GM18517 (cell line): ENCODE measurements around the gene SDF2L1.
"Not testable (repeated sequence)": the region's sequence is repeated elsewhere in the genome, so short reads cannot be mapped to it uniquely, and the experiment has no call there.

ENCODE experiments used
- ATAC-seq: cut with Tn5 transposase; IDR thresholded peaks from one replicate; pipeline ENCODE4 v1.9.1; 2021; ENCODE audit warnings: mild to moderate bottlenecking, moderate library complexity; ENCODE audit not compliant: unreplicated experiment

SDF2L1 gene

GRCh38 chr22:21641789-21642583, at the start of gene SDF2L1:
SDF2L1 (plus strand) TSS chr22:21642302; CDS start chr22:21642337, 35 bp downstream.
- ATAC-seq, result peak; percentile 87

- no peak for ATAC-seq
Measured at GRCh38 chr22:21592422-21592821, 49.7 kb upstream of the SDF2L1 start.

DNA sequence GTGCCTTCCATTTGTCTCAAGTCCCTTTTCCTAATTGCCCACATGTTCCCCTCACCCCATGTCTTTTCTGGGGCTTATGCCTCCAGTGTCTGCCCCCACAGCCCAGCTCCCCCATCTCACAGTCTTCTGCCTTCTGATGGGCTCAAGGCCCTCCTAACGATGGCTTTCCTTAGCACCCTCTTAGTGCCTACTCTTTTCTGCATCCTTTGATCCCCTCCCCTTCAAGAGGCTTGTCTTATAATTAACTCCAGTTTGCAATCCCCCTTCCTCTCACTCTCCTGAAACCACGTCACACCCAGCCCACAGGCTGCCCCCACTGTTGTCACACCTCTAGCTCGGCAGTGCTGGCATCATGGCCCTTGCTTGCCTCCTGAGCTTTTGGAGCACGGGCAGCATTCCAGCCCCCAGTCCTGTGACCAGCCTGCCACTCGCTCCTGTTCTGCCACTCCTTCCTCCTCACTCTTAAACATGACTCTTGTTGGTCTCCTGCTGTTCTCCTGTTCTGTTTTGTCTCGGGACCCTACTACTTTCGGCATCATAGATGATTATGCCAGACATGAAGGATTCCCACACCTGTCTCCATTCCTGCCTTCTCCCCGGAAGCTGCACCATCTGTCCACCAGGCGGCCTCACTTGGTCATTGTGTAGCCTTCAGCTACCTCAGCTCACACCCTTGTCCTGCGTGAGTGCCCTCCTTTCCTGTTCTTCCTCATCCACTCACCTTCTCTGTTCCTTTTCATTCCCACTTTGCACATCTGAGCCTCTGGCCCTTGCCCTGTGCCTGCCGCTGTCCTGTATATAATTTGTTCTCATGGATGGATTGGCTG, 48.5 kb upstream of the SDF2L1 start:
- no peak for ATAC-seq

DNA sequence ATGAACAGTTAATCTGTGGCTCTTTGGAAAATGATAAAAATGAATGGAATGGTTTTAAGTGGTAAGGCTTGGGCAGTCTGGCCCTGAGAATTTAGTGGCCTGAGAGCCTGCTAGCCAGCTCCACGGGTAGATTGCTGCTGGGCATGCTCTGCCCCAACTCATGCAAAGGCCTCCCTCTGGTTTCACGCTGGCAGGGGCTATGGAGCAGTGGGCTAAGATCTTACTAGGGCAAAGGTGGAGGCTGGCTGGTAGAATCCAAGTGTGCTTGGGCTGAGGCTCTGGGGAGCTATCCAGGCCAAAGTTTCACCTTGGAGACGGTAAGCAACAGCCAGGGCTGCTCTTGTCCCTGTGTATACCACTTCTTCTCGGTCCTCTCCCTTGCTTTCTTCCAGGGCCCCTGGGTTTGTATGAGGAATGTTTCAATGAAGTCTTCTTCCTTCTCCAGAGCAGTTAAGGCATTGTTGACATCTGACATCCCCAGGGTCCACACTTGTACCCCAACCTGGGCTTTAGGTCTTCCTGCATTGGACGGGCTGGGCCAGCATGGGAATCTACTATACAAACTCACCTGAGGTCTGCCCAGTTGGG, 47.1 kb upstream of the SDF2L1 start:
- no peak for ATAC-seq

DNA sequence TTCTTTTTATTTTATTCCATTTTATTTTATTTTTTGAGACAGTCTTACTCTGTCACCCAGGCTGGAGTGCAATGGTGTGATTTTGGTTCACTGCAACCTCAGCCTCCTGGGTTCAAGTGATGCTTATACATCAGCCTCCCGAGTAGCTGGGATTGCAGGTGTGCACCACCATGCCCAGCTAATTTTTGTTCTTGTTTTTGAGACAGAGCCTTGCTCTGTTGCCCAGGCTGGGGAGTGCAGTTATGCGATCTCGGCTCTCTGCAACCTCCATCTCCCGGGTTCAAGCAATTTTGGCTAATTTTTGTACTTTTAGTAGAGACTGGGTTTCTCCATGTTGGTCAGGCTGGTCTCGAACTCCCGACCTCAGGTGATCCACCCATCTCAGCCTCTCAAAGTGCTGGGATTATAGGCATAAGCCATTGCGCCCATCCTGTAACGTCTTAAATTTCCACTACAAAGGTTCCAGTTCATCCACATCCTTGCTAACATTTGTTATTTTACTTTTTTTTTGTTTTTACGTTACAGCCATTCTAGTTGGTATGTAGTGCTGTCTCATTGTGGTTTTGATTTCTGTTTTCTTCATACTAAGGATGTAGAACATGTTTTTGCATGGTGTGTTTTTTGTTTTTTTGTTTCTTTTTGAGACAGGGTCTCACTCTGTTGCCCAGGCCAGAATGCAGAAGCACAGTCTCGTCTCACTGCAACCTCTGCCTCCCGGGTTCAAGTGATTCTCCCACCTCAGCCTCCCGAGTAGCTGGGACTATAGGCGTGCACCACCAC, 45.6 kb upstream of the SDF2L1 start:
- not testable (repeated sequence) for ATAC-seq

GRCh38 chr22:21598302-21598701, 43.8 kb upstream of the SDF2L1 start:
- no peak for ATAC-seq

GRCh38 chr22:21599053-21599893, 42.8 kb upstream of the SDF2L1 start:
- ATAC-seq, result no peak

DNA sequence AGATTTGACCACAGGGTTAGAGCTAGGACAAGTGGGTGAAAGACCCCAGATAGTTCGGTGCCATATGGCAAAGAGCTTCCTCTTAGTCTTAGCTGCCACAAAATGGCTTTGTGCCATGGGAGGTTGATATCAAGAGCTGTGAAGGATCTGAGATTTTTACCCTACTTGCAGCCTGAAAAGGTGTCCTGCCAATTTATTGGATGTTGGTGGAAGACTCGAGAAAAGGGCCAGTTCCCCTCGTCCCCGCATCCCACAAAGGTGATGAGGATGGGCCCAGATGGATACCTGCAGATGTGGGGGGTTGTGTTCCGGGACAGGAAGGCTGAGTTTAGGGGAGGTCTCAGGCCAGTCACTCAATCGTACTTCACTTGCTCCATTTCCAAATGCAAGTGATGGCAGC, 39.5 kb upstream of the SDF2L1 start:
- ATAC-seq, result no peak

DNA sequence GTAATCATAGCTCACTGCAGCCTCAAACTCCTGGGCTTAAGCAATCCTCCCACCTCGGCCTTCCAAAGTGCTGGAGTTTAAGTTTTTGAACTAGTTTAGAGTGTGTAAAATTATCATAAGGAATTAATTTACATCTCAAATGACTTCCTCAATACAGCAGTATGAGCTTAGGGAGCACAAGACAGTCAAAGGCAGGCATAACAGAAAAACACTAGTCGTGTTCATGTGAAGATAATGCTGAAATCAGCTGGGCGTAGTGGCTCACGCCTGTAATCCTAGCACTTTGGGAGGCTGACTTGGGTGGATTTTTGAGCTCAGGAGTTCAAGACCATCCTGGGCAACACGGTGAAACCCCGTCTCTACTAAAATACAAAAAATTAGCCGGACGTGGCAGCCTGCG, 38.1 kb upstream of the SDF2L1 start:
- no peak for ATAC-seq

GRCh38 chr22:21605887-21606564, 36.1 kb upstream of the SDF2L1 start:
- no peak for ATAC-seq

- ATAC-seq, result no peak
Measured at GRCh38 chr22:21606775-21607174, 35.3 kb upstream of the SDF2L1 start.

DNA sequence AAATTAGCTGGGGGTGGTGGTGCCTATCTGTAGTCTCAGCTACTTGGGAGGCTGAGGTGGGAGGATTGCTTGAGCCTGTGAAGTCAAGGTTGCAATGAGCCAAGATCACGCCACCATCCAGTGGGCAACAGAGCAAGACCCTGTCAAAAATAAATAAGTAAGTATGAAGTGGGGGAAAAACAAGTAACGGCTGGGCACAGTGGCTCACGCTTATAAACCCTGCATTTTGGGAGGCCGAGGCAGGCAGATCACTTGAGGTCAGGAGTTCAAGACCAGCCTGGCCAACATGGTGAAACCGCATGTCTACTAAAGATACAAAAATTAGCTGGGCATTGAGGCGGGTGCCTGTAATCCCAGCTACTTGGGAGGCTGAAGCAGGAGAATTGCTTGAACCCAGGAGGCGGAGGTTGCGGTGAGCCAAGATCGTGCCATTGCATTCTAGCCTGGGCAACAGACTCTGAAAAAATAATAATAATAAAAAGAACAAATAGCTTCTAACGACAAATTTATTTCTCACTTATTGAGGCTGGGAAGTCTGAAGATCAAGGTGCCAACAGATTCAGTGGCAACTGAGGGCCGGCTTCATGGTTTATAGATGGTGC, 32.4 kb upstream of the SDF2L1 start:
- ATAC-seq, result not testable (repeated sequence)

GRCh38 chr22:21611210-21611977, 30.7 kb upstream of the SDF2L1 start:
- ATAC-seq, result no peak

- ATAC-seq, result no peak
Measured at GRCh38 chr22:21612858-21613257, 29.2 kb upstream of the SDF2L1 start.

- ATAC-seq, result no peak
Measured at GRCh38 chr22:21613553-21614233, 28.4 kb upstream of the SDF2L1 start.

DNA sequence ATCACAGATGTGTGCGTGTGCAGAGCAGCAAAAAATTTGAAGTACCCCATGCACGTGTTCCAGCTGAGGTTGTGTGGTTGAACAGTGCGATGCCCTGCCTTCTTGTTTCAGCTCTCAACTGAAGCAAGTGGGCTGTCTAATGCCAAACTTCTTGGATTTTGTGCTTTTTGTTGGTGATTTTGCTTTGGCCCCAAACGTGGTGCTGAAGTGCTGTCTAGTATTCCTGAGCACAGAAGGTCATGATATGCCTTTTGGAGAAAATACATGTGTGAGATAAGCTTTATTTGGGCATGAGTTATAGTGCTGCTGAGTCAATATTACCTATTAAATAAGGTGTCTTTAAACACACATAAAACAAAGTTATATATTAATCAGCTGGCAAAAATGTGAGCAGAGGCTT, 26.4 kb upstream of the SDF2L1 start:
- ATAC-seq, result no peak

DNA sequence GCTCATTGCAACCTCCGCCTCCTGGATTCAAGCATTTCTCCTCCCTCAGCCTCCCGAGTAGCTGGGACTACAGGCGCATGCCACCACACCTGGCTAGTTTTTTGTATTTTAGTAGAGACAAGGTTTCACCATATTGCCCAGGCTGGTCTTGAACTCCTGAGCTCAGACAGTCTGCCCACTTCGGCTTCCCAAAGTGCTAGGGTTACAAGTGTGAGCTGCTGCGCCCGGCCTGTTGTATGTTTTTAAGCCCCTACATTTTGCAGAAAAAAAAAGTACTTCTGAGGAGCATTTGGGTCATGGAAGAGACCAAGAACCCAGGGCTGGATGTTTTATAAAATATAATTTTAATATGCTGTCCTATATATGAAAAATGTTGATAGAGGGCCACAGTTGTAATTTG, 24.8 kb upstream of the SDF2L1 start:
- ATAC-seq, result not testable (repeated sequence)

DNA sequence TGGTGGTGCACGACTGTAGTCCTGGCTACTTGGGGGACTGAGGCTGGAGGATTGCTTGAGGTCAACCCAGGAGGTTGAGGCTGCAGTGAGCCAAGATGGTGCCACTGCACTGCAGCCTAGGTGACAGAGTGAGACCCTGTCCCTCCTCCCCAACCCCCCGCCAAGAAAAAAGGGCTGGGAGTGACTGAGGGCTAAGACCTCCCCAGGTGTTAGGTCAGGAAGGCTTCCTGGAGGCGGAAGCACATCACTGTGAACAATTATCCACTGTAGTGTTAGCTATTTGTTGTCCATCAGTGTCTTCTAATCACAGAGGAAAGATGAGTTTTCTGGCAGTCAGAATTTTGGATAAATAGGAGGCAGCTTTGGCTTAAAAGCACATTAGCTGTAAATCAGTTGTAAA, 21.1 kb upstream of the SDF2L1 start:
- no peak for ATAC-seq
